Keratinocyte (primary cell): ENCODE results near the gene CXXC5. TPM values are rescaled to one million over a fixed set of nuclear protein-coding genes. Genes with fewer than 3 reads are reported as not detected.
A peak's percentile ranks its signal among the peaks of the same experiment; 100 is the strongest.

ENCODE experiments used
- DNase-seq: peaks from one replicate; pipeline ENCODE4 v3.0.0-alpha.2; 2011; ENCODE audit warnings: low read depth, missing footprints, low spot score
- FAIRE-seq: peaks from 2 replicates; lab custom pipeline; 2011; peaks lifted over from hg19 to GRCh38; lab: Jason Lieb, UNC
- H2AFZ ChIP-seq: 2 replicates; pipeline ENCODE4 v1.6.0; 2012; ENCODE audit warnings: low read length, control low read depth, inconsistent platforms; ENCODE audit not compliant: control insufficient read depth
- H3K27ac ChIP-seq: 2 replicates; pipeline ENCODE4 v1.5.1; 2011; ENCODE audit warnings: low read length; ENCODE audit not compliant: control insufficient read depth, insufficient read depth
- H3K27me3 ChIP-seq: 3 replicates; pipeline ENCODE4 v1.6.0; 2011; ENCODE audit warnings: low read length; ENCODE audit not compliant: control insufficient read depth, insufficient read depth; ENCODE audit errors: extremely low read depth
- H3K36me3 ChIP-seq, 2 experiments: 2 replicates in 1 of 2; 3 replicates in 1 of 2; pipeline ENCODE4 v1.5.1; 2011; ENCODE audit warnings: low read length in 2 of 2, mild to moderate bottlenecking in 1 of 2; ENCODE audit not compliant: control insufficient read depth in 2 of 2, insufficient read depth in 2 of 2; ENCODE audit errors: extremely low read depth in 1 of 2
- H3K4me1 ChIP-seq: 3 replicates; pipeline ENCODE4 v1.5.1; 2011; ENCODE audit warnings: low read length; ENCODE audit not compliant: control insufficient read depth, insufficient read depth; ENCODE audit errors: extremely low read depth
- H3K4me2 ChIP-seq: 3 replicates; pipeline ENCODE4 v1.6.0; 2011; ENCODE audit warnings: low read depth, low read length; ENCODE audit not compliant: control insufficient read depth, insufficient read depth; ENCODE audit errors: extremely low read depth
- H3K4me3 ChIP-seq, 3 experiments: fragments of 200-600 bp in 1 of 3; sonication (generic) in 1 of 3; 2 replicates in 2 of 3; 3 replicates in 1 of 3; pipeline ENCODE4 v1.5.1; 2011 to 2016; ENCODE audit warnings: low read length in 3 of 3, mild to moderate bottlenecking in 3 of 3, control low read depth in 2 of 3, inconsistent platforms in 1 of 3, low read depth in 1 of 3, mixed read lengths in 1 of 3, mixed run types in 1 of 3, moderate library complexity in 1 of 3; ENCODE audit not compliant: control insufficient read depth in 2 of 3, insufficient read depth in 2 of 3; ENCODE audit errors: extremely low read depth in 1 of 3
- H3K79me2 ChIP-seq: 2 replicates; pipeline ENCODE4 v1.6.0; 2012; ENCODE audit warnings: low read length; ENCODE audit not compliant: control insufficient read depth, insufficient read depth
- H3K9ac ChIP-seq: 3 replicates; pipeline ENCODE4 v1.6.0; 2011; ENCODE audit warnings: low read length; ENCODE audit not compliant: control insufficient read depth, insufficient read depth; ENCODE audit errors: extremely low read depth
- H3K9me1 ChIP-seq: 3 replicates; pipeline ENCODE4 v1.6.0; 2011; ENCODE audit warnings: low read length; ENCODE audit not compliant: control insufficient read depth, insufficient read depth; ENCODE audit errors: extremely low read depth
- H3K9me3 ChIP-seq: 2 replicates; pipeline ENCODE4 v1.5.1; 2012; ENCODE audit warnings: low read depth, low read length; ENCODE audit not compliant: control insufficient read depth
- H4K20me1 ChIP-seq: 3 replicates; pipeline ENCODE4 v1.6.0; 2011; ENCODE audit warnings: low read length; ENCODE audit not compliant: control insufficient read depth, insufficient read depth; ENCODE audit errors: extremely low read depth
- CTCF ChIP-seq, 3 experiments: IDR thresholded peaks in 1 of 3; conservative IDR thresholded peaks in 1 of 3; optimal IDR thresholded peaks in 1 of 3; 2 replicates in 2 of 3; 3 replicates in 1 of 3; pipeline versions ENCODE3 to v1.5.1; 2011; ENCODE audit warnings: low read length in 3 of 3, mild to moderate bottlenecking in 3 of 3, moderate library complexity in 2 of 3, control low read depth in 1 of 3, inconsistent platforms in 1 of 3; ENCODE audit not compliant: insufficient read depth in 2 of 3; ENCODE audit errors: extremely low read depth in 1 of 3
- EZH2 ChIP-seq: IDR thresholded peaks from one replicate; pipeline ENCODE4 v1.6.1; 2012; ENCODE audit warnings: inconsistent platforms, mild to moderate bottlenecking, low read length, moderate library complexity
- dilution Hi-C: fragments of 300-500 bp; cut with MboI; formaldehyde crosslinking; loops from one replicate; pipeline ENCODE4 v1.7.0; 2020; ENCODE audit warnings: low sequenced_read_pairs; ENCODE audit not compliant: extremely low pct_ligation_motif_present
- polyA plus RNA-seq, 5 experiments: library from polyadenylated mRNA; depleted of rRNA in 3 of 5; stranded (reverse) in 3 of 5; stranded (forward) in 1 of 5; unstranded in 1 of 5; fragments of >200 nt; gene quantifications; 1 replicate in 1 of 5; 2 replicates in 3 of 5; 3 replicates in 1 of 5; pipeline versions ENCODE4 v1.2.1 to v1.2.3, GENCODE V29; 2011 to 2012; ENCODE audit warnings: missing spikeins in 2 of 5, low read depth in 1 of 5, low replicate concordance in 1 of 5

CXXC5 gene
- polyA plus RNA-seq, 1 donor (not counting 4 experiments of a cell fraction or from before 2014, with no cell fraction given): 1.0 TPM

DNA sequence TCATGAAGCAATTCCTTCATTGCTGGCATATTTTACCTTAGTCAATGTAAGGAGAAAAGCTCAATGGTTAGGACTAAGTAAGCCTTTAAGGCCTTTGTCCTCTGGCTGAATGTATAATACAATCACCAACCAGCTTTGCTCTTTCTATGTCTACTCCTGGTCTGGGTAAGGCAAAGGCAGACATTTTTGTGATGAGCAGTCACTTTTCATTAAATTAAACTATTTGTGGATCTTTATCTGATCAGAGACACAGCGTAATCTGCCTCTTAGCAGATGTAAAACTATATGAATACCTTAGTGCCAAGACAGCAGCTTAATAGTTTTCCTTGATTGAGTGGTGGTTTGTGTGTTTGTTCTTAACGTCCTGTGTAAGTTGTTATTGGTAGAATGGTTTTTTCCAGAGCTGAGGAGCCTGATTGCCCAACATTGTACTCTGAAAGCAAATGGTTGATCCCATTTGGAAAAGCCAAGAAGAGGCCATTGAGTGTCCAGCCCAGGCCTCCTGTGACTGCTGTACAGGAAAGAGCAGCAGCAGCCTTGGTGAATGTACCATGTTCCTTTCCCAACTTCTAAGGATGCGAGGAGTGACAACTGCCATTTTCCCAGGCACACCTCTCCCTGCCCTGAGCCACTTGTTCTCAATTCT is 16.5 kb upstream of the CXXC5 start:
- H3K27me3 ChIP-seq: no peaks in the 10 kb centered on the region
- H3K27ac ChIP-seq: no peak overlapping the region
- no peaks in the 10 kb centered on the region for H3K9me1 ChIP-seq
- no peaks in the 10 kb centered on the region for H3K79me2 ChIP-seq
- dilution Hi-C loops: no loop called here
- no peak overlapping the region for H3K4me3 ChIP-seq
- H3K4me2 ChIP-seq: no peak overlapping the region
- no peak for FAIRE-seq
- H2AFZ ChIP-seq: no peak overlapping the region
- no peak for DNase-seq
- H3K9ac ChIP-seq: no peak overlapping the region
- no peak for TF ChIP-seq CTCF (optimal IDR thresholded peaks at IDR 0.05 in 1 of 3, IDR thresholded peaks at IDR 0.05 in 1 of 3, conservative IDR thresholded peaks at IDR 0.05 in 1 of 3; ENCODE audit: extremely low read depth in 1 of 3, insufficient read depth in 2 of 3, low read length in 3 of 3)
- TF ChIP-seq EZH2: no peak
- peaks cover 4% of the 10 kb centered on the region for H4K20me1 ChIP-seq
- no peaks in the 10 kb centered on the region for H3K9me3 ChIP-seq
- H3K36me3 ChIP-seq: peaks cover 11 to 13% of the 10 kb centered on the region in 2 experiments
- H3K4me1 ChIP-seq: peaks cover 14% of the 10 kb centered on the region

DNA sequence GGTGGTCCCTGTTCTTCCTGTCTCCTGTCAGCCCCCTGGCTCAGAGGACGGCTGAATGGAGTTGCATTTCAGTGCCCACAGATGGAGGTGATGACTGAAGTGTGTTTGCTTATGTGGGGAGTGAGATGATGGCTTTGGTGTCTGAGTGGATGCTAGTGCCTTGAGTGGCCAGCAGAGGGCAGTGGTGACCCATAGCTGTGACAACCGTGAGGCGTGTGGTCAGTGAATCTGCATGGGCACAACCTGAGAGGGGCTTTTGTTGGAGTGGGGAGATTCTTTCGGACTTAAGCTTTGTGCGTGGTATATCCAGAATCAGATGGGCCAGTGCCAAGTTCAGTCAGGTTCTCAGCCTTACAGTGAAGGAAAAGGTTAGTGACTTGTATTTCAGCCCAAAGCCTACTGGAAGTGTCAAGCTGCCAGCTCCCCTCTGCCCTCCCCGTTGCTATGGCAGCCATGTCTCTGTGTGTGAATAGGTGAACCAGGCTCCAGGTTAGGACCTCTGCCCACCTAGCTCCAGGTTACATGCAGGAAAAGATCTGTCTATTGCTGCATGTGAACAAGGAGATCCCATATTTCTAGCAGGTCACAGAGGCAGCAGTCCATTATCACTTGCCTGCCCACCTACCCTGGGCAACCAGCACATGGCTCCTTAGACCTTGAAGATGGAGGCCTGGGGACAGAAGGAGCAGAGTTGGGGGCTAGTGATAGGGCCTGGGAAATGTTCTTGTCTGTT is 14.7 kb upstream of the CXXC5 start:
- Histone ChIP-seq H3K4me3 (no peak overlapping the region), H3K4me2 (no peak overlapping the region), H3K9me3 (no peaks in the 10 kb centered on the region), H3K9ac (no peak overlapping the region), H3K27ac (no peak overlapping the region), H3K36me3 (peaks cover 4 to 13% of the 10 kb centered on the region in 2 experiments), H3K9me1 (no peaks in the 10 kb centered on the region), H3K4me1 (peaks cover 25% of the 10 kb centered on the region), H4K20me1 (peaks cover 4% of the 10 kb centered on the region), H3K79me2 (no peaks in the 10 kb centered on the region), H2AFZ (no peak overlapping the region), H3K27me3 (no peaks in the 10 kb centered on the region)
- FAIRE-seq: peak; percentile 36
- TF ChIP-seq CTCF (optimal IDR thresholded peaks at IDR 0.05 in 1 of 3, IDR thresholded peaks at IDR 0.05 in 1 of 3, conservative IDR thresholded peaks at IDR 0.05 in 1 of 3; ENCODE audit: extremely low read depth in 1 of 3, insufficient read depth in 2 of 3, low read length in 3 of 3) (peak; percentile 96 to 100 (median 99)), EZH2 (no peak)
- no peak for DNase-seq
- dilution Hi-C loops: no loop called here
